MM.1S (cell line): ENCODE data around the gene MITD1.

Source experiments
- DNase-seq: peaks from one replicate; pipeline ENCODE4 v3.0.0-alpha.2; 2015
- H2AFZ ChIP-seq: fragments of 300-600 bp; sonication (generic); 2 replicates; pipeline ENCODE4 v1.6.0; 2016; ENCODE audit warnings: antibody characterized with exemption, low read length
- H3F3A ChIP-seq: fragments of 300-600 bp; sonication (generic); 2 replicates; pipeline ENCODE4 v1.6.1; 2016; ENCODE audit warnings: mild to moderate bottlenecking, antibody characterized with exemption, low read length, moderate library complexity, mixed read lengths; ENCODE audit not compliant: insufficient read depth
- H3K27ac ChIP-seq: fragments of 300-600 bp; sonication (generic); 2 replicates; pipeline ENCODE4 v1.5.1; 2016; ENCODE audit warnings: mild to moderate bottlenecking, low read length
- H3K27me3 ChIP-seq: fragments of 300-600 bp; sonication (generic); replicated peaks from 2 replicates; pipeline ENCODE4 v1.6.0; 2016; ENCODE audit warnings: low read length; ENCODE audit not compliant: insufficient read depth
- H3K36me3 ChIP-seq: fragments of 300-600 bp; sonication (generic); replicated peaks from 2 replicates; pipeline ENCODE4 v1.6.1; 2016; ENCODE audit warnings: mild to moderate bottlenecking, low read length, mixed read lengths; ENCODE audit not compliant: insufficient read depth
- H3K4me1 ChIP-seq: fragments of 300-600 bp; sonication (generic); 2 replicates; pipeline ENCODE4 v1.6.1; 2016; ENCODE audit warnings: low read length, mixed read lengths
- H3K4me2 ChIP-seq: fragments of 300-600 bp; sonication (generic); 2 replicates; pipeline ENCODE4 v1.6.0; 2016; ENCODE audit warnings: low read depth, low read length
- H3K4me3 ChIP-seq: fragments of 300-600 bp; sonication (generic); 2 replicates; pipeline ENCODE4 v1.5.1; 2016; ENCODE audit warnings: low read length, mixed read lengths
- H3K79me2 ChIP-seq: fragments of 300-600 bp; sonication (generic); 2 replicates; pipeline ENCODE4 v1.6.1; 2016; ENCODE audit warnings: mixed run types, low read length, mixed read lengths
- H3K9ac ChIP-seq: fragments of 300-600 bp; sonication (generic); 2 replicates; pipeline ENCODE4 v1.6.1; 2016; ENCODE audit warnings: low read length, mixed read lengths
- H3K9me2 ChIP-seq: fragments of 300-600 bp; sonication (generic); replicated peaks from 2 replicates; pipeline ENCODE4 v1.6.1; 2016; ENCODE audit warnings: mild to moderate bottlenecking, low read length, mixed read lengths; ENCODE audit not compliant: insufficient read depth
- H3K9me3 ChIP-seq: fragments of 300-600 bp; sonication (generic); replicated peaks from 2 replicates; pipeline ENCODE4 v1.6.1; 2016; ENCODE audit warnings: mild to moderate bottlenecking, low read length, mixed read lengths; ENCODE audit not compliant: insufficient read depth
- H4K20me1 ChIP-seq: fragments of 300-600 bp; sonication (generic); 2 replicates; pipeline ENCODE4 v1.6.1; 2016; ENCODE audit warnings: mild to moderate bottlenecking, low read length, moderate library complexity, mixed read lengths; ENCODE audit not compliant: insufficient read depth
- EZH2 ChIP-seq: fragments of 300-600 bp; sonication (generic); optimal IDR thresholded peaks from 2 replicates; pipeline ENCODE3; 2017; ENCODE audit warnings: low read depth, mild to moderate bottlenecking, antibody characterized with exemption, low read length, mixed read lengths
- EZH2phosphoT487 ChIP-seq: fragments of 300-600 bp; sonication (generic); IDR thresholded peaks from 2 replicates; pipeline ENCODE4 v1.6.1; 2018; ENCODE audit warnings: antibody characterized with exemption, low read length
- TF ChIP-seq, protein P1 (sequence below): fragments of 300-600 bp; sonication (generic); IDR thresholded peaks from 2 replicates; pipeline ENCODE4 v1.5.1; 2016; ENCODE audit warnings: antibody characterized with exemption, low read length, mixed read lengths

MITD1 gene

DNA sequence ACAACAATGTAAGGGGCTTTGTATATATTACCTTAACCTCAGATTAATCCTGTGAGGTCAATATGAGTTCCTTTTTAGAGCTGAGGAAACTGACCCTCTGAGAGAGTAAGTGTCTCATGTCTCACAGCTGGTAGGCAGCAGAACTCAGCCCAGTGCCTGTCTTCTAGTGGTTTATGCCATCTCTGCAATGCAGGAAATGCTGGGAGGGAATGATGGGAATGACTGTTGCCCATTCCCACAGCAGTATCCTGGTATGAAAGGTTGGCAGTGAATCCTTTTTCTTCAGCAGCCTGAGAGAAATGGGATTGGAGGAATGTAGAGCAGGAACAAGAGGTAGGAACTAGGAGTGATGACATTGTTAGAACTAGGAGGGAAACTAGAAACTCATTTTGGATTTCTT lies 6.2 kb upstream of the MITD1 start:
- H3K9ac ChIP-seq = no peak overlapping the region
- no peak overlapping the region for H3K4me3 ChIP-seq
- no peaks in the 10 kb centered on the region for H3K9me3 ChIP-seq
- no peaks in the 10 kb centered on the region for H3F3A ChIP-seq
- H3K79me2 ChIP-seq = peaks cover 37% of the 10 kb centered on the region
- H4K20me1 ChIP-seq = no peaks in the 10 kb centered on the region
- H3K4me2 ChIP-seq = no peak overlapping the region
- no peak for TF ChIP-seq EZH2
- TF ChIP-seq, protein P1, sequence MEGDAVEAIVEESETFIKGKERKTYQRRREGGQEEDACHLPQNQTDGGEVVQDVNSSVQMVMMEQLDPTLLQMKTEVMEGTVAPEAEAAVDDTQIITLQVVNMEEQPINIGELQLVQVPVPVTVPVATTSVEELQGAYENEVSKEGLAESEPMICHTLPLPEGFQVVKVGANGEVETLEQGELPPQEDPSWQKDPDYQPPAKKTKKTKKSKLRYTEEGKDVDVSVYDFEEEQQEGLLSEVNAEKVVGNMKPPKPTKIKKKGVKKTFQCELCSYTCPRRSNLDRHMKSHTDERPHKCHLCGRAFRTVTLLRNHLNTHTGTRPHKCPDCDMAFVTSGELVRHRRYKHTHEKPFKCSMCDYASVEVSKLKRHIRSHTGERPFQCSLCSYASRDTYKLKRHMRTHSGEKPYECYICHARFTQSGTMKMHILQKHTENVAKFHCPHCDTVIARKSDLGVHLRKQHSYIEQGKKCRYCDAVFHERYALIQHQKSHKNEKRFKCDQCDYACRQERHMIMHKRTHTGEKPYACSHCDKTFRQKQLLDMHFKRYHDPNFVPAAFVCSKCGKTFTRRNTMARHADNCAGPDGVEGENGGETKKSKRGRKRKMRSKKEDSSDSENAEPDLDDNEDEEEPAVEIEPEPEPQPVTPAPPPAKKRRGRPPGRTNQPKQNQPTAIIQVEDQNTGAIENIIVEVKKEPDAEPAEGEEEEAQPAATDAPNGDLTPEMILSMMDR = no peak
- no peak for DNase-seq
- H3K27ac ChIP-seq = no peak overlapping the region
- no peaks in the 10 kb centered on the region for H3K27me3 ChIP-seq
- H3K9me2 ChIP-seq = no peaks in the 10 kb centered on the region
- no peak overlapping the region for H2AFZ ChIP-seq
- H3K4me1 ChIP-seq = 0 out of 2 replicates have a peak, but pooled peaks cover 1% of the 10 kb centered on the region
- no peaks in the 10 kb centered on the region for H3K36me3 ChIP-seq

DNA sequence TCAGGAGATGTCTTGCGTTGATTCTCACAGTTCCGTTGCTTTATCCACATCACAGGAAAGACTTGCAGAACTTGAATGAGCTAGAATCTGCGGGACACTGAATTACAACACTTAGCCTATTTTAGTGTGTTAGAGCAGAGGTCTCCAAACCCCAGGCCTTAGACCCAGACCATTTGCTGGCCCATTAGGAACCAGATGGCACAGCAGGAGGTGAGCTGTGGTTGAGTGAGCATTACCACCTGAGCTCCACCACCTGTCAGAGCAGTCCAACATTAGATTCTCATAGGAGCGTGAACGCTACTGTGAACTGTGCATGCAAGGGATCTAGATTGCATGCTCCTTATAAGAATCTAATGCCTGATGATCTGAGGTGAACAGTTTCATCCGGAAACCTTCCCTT lies 4.0 kb upstream of the MITD1 start:
- Histone ChIP-seq H3K4me3 (no peak overlapping the region), H3K4me2 (no peak overlapping the region), H4K20me1 (no peaks in the 10 kb centered on the region), H3K4me1 (0 out of 2 replicates have a peak, but pooled peaks cover 4% of the 10 kb centered on the region), H2AFZ (no peak overlapping the region), H3K27ac (no peak overlapping the region), H3K9ac (no peak overlapping the region), H3K9me3 (no peaks in the 10 kb centered on the region), H3F3A (no peaks in the 10 kb centered on the region), H3K79me2 (peaks cover 58% of the 10 kb centered on the region), H3K36me3 (no peaks in the 10 kb centered on the region), H3K9me2 (no peaks in the 10 kb centered on the region), H3K27me3 (no peaks in the 10 kb centered on the region)
- TF ChIP-seq EZH2 = no peak
- TF ChIP-seq EZH2phosphoT487 = no peak
- TF ChIP-seq, protein P1 = no peak
- DNase-seq = no peak

DNA sequence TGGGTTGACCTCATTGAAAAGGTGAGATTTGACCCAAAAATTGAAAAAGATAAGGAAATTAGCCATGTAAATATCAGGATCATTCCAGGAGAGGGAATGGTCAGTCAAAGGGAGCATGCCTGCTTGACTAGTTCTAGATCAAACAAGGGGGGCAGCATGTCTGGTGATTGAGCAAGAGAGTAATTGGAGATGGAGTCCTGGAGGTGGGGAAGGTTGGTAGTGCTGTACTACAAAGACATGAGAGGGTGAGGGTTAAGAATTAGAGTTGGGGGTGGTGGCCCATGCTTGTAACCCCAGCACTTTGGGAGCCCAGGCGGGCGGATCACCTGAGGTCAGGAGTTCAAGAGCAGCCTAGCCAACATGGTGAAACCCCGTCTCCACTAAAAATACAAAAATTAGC lies 2.2 kb upstream of the MITD1 start:
- Histone ChIP-seq H3K27ac (no peak overlapping the region), H3K27me3 (no peaks in the 10 kb centered on the region), H4K20me1 (no peaks in the 10 kb centered on the region), H3K9ac (no peak overlapping the region), H3K36me3 (no peaks in the 10 kb centered on the region), H3K9me2 (no peaks in the 10 kb centered on the region), H3K9me3 (no peaks in the 10 kb centered on the region), H3K4me3 (no peak overlapping the region), H3F3A (no peaks in the 10 kb centered on the region), H2AFZ (no peak overlapping the region), H3K4me1 (peaks cover 10% of the 10 kb centered on the region; the same call in 1 of the 2 replicates), H3K4me2 (no peak overlapping the region), H3K79me2 (peaks cover 76% of the 10 kb centered on the region)
- TF ChIP-seq, protein P1 = no peak
- TF ChIP-seq EZH2phosphoT487 (no peak), EZH2 (no peak)
- DNase-seq = no peak
